ENCODE results near the gene XRN2. TPM values are rescaled to one million over a fixed set of nuclear protein-coding genes. Genes with fewer than 3 reads are reported as not detected.

XRN2 gene
- total RNA-seq, 1 donor from 2014 or later = 239 TPM

DNA sequence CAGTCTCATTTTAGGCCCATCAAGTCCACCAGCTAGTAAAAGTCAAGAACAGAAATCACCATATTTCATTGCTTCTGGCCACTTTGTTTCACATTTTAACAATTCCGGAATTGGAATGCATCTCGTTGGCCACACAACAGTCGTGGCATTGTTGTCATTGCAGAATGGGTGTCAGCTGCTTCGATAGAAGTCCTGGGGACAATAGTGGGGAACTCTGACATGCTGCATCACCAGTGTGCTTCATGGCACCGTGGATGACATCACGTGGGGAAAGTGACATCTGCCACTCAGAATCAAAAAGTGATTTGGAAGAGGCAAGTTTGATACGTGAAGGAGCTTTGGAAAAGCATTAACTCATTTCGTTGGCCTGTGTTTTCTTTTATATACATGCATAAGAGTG is 43.8 kb upstream of the XRN2 start:
- Histone ChIP-seq H3K4me1 (no peaks in the 10 kb centered on the region), H3K27me3 (no peaks in the 10 kb centered on the region), H3F3A (ENCODE audit: low read depth) (no peaks in the 10 kb centered on the region), H3K27ac (no peak overlapping the region), H3K9me3 (ENCODE audit: low read depth) (no peaks in the 10 kb centered on the region), H3K36me3 (no peaks in the 10 kb centered on the region), H3K4me3 (no peak overlapping the region), H4K20me1 (ENCODE audit: low read depth) (no peaks in the 10 kb centered on the region), H2AFZ (replicated peaks) (no peak overlapping the region), H3K9ac (no peak overlapping the region), H3K4me2 (no peak overlapping the region), H3K79me2 (ENCODE audit: low read depth) (no peaks in the 10 kb centered on the region)
- Mint-ChIP-seq H3K36me3 (no peaks in the 10 kb centered on the region), H3K9me3 (no peaks in the 10 kb centered on the region), H3K27ac (no peak overlapping the region), H3K27me3 (ENCODE audit: insufficient read depth, low read depth) (no peaks in the 10 kb centered on the region), H3K4me3 (no peak overlapping the region), H3K4me1 (no peaks in the 10 kb centered on the region)
- no peak for DNase-seq (ENCODE audit: low spot score)
- no peak for TF ChIP-seq EZH2phosphoT487 (IDR thresholded peaks at IDR 0.05)
- no peak for TF ChIP-seq EZH2 (IDR thresholded peaks at IDR 0.05)
- no peak for TF ChIP-seq CTCF (IDR thresholded peaks at IDR 0.05)

DNA sequence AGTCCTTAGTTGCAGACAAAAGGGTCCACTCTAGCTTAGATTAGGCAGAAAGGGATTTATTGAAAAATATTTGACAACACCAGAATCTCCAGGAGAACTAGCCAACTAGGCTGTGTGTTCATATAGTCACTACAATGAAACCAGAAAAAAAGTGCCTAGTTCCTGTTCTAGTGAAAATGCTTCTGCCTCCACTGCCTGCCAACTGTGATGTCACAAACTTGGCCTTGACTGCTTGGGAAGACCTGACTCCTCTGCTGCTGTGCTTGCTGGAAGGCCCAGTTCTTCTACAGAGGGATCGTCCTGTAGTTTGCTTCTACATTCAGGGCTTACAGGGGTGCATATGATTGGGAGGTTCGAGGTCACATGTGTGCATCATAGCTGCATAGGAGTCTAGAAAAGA is 40.3 kb upstream of the XRN2 start:
- H3K27ac Mint-ChIP-seq = no peak overlapping the region
- H4K20me1 ChIP-seq (ENCODE audit: low read depth) = no peaks in the 10 kb centered on the region

GRCh38 chr20:21265261-21266190 is 37.6 kb upstream of the XRN2 start:
- Histone ChIP-seq H3K9me3 (ENCODE audit: low read depth) (no peaks in the 10 kb centered on the region), H3K79me2 (ENCODE audit: low read depth) (no peaks in the 10 kb centered on the region), H3F3A (ENCODE audit: low read depth) (no peaks in the 10 kb centered on the region), H3K36me3 (no peaks in the 10 kb centered on the region), H3K9ac (no peak overlapping the region), H3K27ac (no peak overlapping the region), H2AFZ (replicated peaks) (no peak overlapping the region), H4K20me1 (ENCODE audit: low read depth) (no peaks in the 10 kb centered on the region), H3K4me2 (no peak overlapping the region), H3K27me3 (no peaks in the 10 kb centered on the region), H3K4me1 (no peaks in the 10 kb centered on the region), H3K4me3 (no peak overlapping the region)
- peaks cover 2% of the 10 kb centered on the region for H3K27me3 Mint-ChIP-seq (ENCODE audit: insufficient read depth, low read depth)
- no peak for DNase-seq (ENCODE audit: low spot score)
- H3K4me3 Mint-ChIP-seq = no peak overlapping the region
- H3K4me1 Mint-ChIP-seq = no peaks in the 10 kb centered on the region
- H3K27ac Mint-ChIP-seq = no peak overlapping the region
- no peaks in the 10 kb centered on the region for H3K36me3 Mint-ChIP-seq
- peaks cover 10% of the 10 kb centered on the region for H3K9me3 Mint-ChIP-seq
- TF ChIP-seq EZH2phosphoT487 (IDR thresholded peaks at IDR 0.05) (no peak), EZH2 (IDR thresholded peaks at IDR 0.05) (no peak), CTCF (IDR thresholded peaks at IDR 0.05) (no peak)

More for the DNA sequence above, 40.3 kb upstream of the XRN2 start:
- Mint-ChIP-seq H3K9me3 (peaks cover 10% of the 10 kb centered on the region), H3K36me3 (no peaks in the 10 kb centered on the region), H3K4me3 (no peak overlapping the region), H3K4me1 (no peaks in the 10 kb centered on the region), H3K27me3 (ENCODE audit: insufficient read depth, low read depth) (peaks cover 2% of the 10 kb centered on the region)
- Histone ChIP-seq H2AFZ (replicated peaks) (no peak overlapping the region), H3K4me3 (no peak overlapping the region), H3K4me2 (no peak overlapping the region), H3K4me1 (no peaks in the 10 kb centered on the region), H3K79me2 (ENCODE audit: low read depth) (no peaks in the 10 kb centered on the region), H3K27ac (no peak overlapping the region), H3K9ac (no peak overlapping the region), H3K36me3 (no peaks in the 10 kb centered on the region), H3F3A (ENCODE audit: low read depth) (no peaks in the 10 kb centered on the region), H3K9me3 (ENCODE audit: low read depth) (no peaks in the 10 kb centered on the region), H3K27me3 (no peaks in the 10 kb centered on the region)
- no peak for TF ChIP-seq EZH2 (IDR thresholded peaks at IDR 0.05)
- no peak for TF ChIP-seq CTCF (IDR thresholded peaks at IDR 0.05)
- TF ChIP-seq EZH2phosphoT487 (IDR thresholded peaks at IDR 0.05) = no peak
- DNase-seq (ENCODE audit: low spot score) = no peak
